Esophagus muscularis mucosa (tissue), 3 donors: ENCODE results near the gene SCART1.

Experiments used
- CTCF ChIP-seq, 3 experiments: fragments of 200-600 bp in 2 of 3; fragments of 450-650 bp in 1 of 3; sonication (generic) in 2 of 3; IDR thresholded peaks; one replicate each; pipeline ENCODE4 v1.5.1; 2017 to 2019; ENCODE audit warnings: antibody characterized with exemption in 3 of 3, mild to moderate bottlenecking in 2 of 3, moderate library complexity in 1 of 3
- POLR2A ChIP-seq: fragments of 450-650 bp; IDR thresholded peaks from one replicate; pipeline ENCODE4 v1.6.1; 2017; ENCODE audit warnings: antibody characterized with exemption, moderate library complexity, mild to moderate bottlenecking, low read depth
- POLR2AphosphoS5 ChIP-seq, 2 donors: sonication (generic); formaldehyde crosslinking; IDR thresholded peaks; one replicate each; pipeline ENCODE4 v1.6.1; 2017; ENCODE audit warnings: antibody characterized with exemption in 2 of 2

- TF ChIP-seq POLR2AphosphoS5 (IDR thresholded peaks at IDR 0.05) (no peak), CTCF (IDR thresholded peaks at IDR 0.05) (no peak), POLR2A (no peak)
Observed at GRCh38 chr10:133415752-133416151, 38.0 kb upstream of the SCART1 start.
